ENCODE data around the gene FIP1L1.

DNA sequence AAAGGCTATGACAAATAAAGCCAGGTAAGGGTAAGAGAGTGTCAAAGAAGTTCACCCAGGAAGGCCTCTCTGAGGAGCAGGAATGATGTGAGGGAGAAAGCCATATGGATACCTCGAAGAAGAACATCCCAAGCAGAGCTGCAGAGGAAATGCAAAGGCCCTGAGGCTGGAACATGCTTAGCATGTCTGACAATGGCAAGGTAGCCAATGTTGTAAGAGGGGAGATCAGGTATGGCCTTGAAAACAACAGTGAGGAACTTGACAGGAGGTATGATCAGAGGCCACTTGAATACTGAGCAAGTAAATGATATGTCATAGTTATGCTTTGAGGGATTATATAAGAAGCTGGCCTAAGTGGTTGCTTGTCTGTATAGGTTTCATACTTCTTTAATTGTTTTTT lies 15.3 kb upstream of the FIP1L1 start:
- TF ChIP-seq POLR2A (IDR thresholded peaks at IDR 0.05; ENCODE audit: low read depth, low read length) = no peak
- TF ChIP-seq, protein P1, sequence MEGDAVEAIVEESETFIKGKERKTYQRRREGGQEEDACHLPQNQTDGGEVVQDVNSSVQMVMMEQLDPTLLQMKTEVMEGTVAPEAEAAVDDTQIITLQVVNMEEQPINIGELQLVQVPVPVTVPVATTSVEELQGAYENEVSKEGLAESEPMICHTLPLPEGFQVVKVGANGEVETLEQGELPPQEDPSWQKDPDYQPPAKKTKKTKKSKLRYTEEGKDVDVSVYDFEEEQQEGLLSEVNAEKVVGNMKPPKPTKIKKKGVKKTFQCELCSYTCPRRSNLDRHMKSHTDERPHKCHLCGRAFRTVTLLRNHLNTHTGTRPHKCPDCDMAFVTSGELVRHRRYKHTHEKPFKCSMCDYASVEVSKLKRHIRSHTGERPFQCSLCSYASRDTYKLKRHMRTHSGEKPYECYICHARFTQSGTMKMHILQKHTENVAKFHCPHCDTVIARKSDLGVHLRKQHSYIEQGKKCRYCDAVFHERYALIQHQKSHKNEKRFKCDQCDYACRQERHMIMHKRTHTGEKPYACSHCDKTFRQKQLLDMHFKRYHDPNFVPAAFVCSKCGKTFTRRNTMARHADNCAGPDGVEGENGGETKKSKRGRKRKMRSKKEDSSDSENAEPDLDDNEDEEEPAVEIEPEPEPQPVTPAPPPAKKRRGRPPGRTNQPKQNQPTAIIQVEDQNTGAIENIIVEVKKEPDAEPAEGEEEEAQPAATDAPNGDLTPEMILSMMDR (IDR thresholded peaks at IDR 0.05; ENCODE audit: extremely low read depth in 1 of 2, insufficient read depth in 1 of 2, low read depth in 1 of 2, low read length in 2 of 2) = no peak
- TF ChIP-seq, protein P2, sequence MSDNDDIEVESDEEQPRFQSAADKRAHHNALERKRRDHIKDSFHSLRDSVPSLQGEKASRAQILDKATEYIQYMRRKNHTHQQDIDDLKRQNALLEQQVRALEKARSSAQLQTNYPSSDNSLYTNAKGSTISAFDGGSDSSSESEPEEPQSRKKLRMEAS (IDR thresholded peaks at IDR 0.05; ENCODE audit: insufficient read depth, insufficient read length) = no peak
- TF ChIP-seq MYC (IDR thresholded peaks at IDR 0.05; ENCODE audit: low read depth, low read length) = no peak
- no peak for TF ChIP-seq EZH2 (IDR thresholded peaks at IDR 0.05; ENCODE audit: borderline replicate concordance, low read depth, low read length, severe bottlenecking)
- no peak for TF ChIP-seq POLR2AphosphoS5 (IDR thresholded peaks at IDR 0.05; ENCODE audit: insufficient read depth, low read depth, low read length)
- TF ChIP-seq FOS (IDR thresholded peaks at IDR 0.05; ENCODE audit: borderline replicate concordance, insufficient read depth, low read length) = no peak

All from endothelial cell of umbilical vein (primary cell).